NCI-H128 (cell line): ENCODE data around the gene DPH6.

Source experiments
- DNase-seq: peaks from one replicate; lab custom pipeline; 2025; ENCODE audit not compliant: unreplicated experiment; lab: John Stamatoyannopoulos, UW

The DPH6 gene

DNA sequence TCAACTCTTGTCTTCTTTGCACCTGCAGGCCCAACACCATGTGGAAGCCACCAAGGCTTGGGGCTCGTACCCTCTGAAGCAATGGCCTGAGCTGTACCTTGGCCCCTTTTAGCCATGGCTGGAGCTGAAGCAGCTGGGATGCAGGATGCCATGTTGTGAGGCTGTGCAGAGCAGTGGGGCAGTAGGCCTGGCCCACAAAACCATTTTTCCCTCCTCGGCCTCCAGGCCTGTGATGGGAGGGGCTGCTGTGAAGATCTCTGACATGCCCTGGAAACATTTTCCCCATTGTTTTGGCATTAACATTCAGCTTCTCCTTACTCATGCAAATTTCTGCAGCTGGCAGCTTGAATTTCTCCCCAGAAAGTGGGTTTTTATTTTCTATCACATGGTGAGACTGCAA lies 58.5 kb downstream of the DPH6 start:
- DNase-seq = no peak

DNA sequence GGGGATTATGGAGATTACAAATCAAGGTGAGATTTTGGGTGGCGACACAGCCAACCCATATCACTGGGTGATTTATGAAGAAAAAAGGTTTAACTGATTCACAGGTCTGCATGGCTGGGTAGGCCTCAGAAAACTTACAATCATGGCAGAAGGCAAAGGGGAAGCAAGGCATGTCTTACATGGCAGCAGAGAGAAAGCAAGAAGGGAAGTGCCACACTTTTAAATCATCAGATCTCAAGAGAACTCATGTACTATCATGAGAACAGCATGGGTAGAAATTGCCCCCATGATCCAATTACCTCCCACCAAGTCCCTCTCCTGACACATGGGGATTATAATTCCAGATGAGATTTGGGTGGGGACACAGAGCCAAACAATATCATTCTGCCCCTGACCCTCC lies 59.7 kb downstream of the DPH6 start:
- no peak for DNase-seq

DNA sequence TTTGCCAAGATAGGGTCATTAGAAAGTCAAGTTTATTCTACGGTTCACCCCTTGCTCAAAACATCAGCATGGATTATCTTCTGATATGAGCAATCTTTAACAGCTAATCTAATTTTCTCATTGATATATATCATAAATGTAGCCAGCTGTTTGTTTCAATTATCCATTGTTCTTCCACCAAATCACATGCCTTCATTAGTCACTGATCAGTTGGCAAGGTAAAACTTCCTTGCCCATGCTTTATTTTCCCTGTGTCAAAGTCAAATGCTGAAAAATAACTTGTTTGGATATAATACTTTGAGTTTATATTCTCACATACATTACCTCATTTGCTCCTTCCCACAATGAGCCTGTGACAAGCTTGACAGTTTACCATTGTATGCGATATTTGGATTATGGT lies 60.6 kb downstream of the DPH6 start:
- no peak for DNase-seq

DNA sequence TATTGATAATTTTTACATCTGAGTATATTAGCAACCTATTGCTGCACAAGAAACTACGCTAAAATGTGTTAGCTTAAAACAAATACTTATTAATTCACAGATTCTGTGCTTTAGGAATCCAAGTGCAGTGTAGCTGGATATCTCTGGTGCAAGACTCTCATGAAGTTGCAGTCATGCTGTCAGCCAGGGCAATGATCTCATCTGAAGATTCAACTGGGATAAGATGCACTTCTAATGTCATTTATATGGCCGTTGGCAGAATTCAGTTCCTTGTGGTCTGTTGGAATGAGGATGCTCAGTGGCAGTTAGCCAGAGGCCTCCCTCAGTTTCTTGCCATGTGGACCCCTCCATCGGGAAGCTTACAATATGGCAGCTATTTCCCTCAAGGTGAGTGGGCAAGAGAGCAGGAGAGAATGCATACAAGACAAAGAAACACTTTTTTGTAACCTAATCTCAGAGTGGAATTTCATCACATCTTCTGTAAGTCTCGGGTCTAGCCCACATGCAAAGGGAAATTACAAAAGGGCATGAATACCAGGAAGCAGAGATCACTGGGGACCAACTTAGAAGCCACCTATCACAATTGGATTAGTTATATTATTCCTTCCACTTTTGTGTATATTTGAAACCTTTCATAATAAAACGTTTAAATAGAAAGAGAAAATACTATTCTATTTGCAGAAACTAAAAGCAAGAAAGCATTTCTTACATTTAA lies 61.6 kb downstream of the DPH6 start:
- DNase-seq = no peak

DNA sequence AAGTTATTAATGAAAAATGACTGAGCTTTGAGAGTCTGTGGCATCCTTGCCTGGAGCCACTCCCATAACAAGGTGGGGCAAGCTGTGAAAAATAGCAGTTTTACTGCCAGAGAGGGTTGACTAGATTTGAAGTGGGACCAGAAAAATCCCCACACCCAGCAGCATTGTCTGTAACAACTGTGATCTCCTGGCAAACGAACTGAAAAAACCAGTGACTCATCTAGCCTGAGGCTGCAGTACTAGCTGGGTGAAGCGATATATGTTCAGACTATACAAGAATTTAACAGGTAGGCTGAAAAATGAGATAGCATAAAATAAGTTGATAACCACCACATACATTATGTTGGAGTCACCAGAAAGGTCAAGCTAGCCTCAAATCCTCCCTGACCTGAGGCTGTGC lies 64.0 kb downstream of the DPH6 start:
- no peak for DNase-seq

DNA sequence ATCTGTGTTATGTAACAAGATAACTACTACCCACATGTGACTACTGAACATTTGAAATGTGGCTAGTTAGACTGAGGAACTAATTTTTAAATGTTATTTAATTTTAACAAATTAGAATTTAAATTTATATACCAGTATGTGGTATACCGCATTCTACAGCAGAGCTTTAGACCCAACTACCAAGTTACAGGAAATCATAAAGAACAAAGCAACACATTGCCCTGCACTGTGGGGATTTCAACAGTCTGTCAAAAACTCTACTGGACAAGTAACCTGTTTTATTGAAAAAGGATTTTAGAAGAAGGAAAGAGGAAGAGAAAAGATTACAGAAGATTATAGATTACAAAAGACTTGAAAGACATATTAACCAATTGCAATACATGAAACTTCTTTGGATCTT lies 64.9 kb downstream of the DPH6 start:
- no peak for DNase-seq

DNA sequence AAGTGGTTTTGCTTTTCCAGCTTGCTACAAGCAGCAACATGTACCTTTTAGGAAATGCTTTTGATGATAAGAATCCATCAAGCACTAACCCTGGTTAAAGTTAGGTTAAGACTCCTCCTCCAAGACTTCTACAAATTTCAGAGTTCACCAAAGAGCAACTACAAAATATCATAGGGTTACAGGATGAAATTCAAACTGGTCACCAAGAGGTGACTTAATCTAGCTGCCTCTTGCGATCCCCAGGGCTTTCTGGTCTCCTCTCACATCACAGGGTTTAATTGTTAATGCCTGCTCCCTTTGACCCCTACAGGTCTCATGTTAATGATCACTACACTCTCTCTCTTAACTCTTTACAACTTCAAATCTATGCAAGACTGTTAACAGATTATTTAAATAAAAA lies 66.5 kb downstream of the DPH6 start:
- DNase-seq = no peak

DNA sequence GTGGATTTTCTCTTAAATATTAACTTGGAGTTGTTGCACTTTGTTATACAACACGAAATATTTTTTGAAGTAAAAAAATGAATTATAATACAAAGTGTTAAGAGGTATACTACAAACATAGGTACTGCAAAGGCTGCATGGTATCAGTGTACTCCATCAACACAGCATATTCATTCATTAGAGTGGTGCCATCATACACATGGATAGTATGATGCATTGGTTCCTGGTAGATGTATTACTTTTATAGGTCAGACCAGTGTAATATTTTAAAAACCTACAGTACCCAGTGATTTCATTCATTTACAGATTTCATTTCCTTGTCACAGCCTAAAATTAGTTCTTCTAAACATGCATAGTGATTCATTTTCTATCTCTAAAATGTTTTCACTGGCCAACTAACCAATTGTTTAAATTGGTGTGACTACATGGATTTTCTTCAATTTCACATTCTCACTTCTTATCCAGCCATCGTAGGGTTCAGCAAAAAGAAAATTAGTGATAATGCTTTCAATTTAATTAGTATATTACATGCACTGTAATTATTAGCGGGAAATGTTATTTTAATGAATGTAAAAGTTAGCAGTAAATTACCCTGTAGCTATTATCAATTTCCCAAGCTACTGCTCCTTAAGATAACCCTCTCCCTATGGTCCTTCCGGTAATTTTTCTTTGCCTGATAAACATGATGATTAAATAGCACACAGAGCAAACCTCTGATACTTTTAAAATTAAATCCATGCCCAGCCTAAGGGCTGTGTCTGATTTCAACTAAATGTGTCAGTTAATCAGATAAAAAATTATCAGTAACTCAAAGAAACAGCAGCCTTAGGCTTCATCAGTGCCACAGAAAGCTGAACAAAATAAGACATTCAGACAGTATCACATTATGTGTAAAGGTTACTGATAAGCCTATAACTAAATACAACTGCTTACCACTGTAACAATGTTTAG lies 68.4 kb downstream of the DPH6 start:
- no peak for DNase-seq

DNA sequence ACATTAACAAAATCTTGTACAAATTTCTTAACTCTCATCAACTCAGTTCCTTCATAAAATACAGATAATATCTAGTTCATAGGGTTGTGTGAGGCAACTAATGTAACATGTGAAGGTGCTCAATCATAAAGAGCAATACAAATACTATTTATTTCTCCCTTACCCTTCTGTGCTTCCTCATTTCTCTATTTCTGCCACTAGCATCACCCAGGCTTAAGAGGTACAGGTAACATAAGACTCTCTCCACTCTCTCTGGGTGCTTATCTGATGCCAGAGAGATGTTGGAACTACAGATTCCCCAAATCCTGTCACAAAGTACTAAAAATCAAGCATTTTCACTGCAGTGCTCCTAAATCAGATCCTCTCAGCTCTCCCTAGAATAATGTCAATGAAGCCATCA lies 74.9 kb downstream of the DPH6 start:
- no peak for DNase-seq

DNA sequence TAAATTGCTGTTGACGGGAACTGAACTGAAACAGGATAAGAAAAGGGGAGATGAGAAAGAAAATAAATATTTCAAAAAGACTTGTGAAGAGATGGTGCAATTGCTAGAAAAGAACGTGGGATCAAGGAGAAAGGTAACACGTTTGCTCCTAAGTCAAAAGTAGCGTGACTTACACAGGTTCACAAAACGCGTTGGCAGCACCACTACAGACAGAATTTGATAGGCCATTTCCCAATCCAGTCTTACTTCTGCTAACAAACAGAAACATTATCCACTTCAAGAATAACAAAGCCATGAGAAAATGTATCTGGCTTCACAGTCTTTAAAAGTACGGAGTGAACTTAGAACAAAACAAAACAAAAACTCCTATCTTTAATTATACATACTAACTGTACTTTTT lies 75.5 kb downstream of the DPH6 start:
- no peak for DNase-seq

DNA sequence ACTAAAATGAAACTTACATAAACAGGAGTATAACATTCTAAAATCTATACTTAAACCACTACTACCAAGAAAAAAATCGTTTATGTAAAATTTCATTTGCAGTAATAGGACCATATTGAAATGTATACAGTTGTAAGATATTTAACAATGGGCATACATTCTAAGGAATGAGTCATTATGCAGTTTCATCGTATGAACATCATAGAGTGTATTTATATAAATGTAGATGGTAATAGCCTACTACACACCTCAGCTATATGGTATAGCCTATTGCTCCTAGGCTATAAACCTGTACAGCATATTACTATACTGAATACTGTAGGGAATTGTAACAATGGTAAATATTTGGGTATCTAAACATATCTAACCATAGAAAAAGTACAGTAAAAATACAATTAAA lies 79.5 kb downstream of the DPH6 start:
- no peak for DNase-seq

DNA sequence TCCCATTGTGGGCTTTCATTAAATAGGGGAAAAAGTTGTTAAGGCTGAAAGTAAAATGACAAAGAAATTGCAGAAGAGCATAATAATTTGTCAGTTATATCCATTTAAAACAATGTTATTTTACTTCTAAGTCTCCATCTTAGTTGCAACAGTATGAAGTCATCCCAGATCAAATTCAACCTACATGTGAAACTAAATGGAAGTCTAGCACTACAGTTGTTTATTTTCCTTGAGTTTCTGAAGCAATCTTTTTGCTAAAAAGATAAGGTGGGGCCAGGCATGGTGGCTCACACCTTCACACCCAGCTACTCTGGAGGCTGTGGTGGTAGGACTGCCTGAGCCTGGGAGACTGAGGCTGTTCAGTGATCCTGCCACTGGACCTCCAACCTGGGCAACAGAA lies 80.2 kb downstream of the DPH6 start:
- no peak for DNase-seq

DNA sequence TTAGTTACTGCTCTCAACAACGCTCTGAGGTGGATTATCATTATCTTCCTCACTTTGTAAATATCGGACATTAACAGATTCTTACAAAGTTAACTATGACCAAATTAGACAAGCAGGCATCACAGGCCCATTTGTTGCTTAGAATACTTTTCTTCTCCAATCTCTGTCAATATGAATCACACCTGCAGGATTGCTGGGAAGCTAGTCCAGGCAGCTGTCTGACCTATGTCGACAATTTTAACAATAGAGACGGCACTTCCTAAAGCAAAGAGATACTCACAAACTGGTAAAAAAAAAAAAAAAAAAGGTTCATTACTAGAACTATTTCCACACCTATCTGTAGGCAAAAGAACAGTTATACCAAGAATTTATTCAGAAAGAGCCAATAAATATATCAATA lies 85.3 kb downstream of the DPH6 start:
- no peak for DNase-seq

DNA sequence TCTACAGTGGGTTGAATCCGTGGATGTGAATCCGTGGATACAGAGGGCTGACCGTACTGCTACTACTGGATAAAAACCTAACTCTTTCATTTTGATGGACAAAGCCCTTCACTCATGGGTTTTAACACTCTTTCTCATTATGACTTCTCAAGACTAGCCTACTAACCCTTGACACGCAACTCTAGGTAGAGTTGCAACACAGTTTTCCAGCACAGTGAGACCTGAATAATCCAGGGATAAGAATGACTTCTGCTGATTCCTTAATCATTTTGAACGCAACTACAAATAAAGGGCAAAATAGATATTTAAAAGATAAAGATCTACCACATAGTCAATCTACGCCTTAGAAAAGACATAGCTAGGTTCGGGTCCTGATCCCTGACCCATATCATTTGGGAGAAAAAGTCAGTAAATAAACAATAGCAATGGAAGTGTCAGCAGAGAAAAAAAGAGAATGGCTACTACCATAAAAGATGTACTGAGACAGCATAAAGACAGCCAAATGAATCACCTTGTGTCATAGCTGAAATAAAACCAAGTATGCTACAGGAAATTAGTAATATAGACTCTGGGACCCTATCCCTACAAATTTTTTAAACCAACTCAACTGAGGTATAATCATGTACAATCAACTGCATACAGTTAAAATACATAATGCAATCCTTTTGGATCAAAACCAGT lies 87.6 kb downstream of the DPH6 start:
- no peak for DNase-seq

DNA sequence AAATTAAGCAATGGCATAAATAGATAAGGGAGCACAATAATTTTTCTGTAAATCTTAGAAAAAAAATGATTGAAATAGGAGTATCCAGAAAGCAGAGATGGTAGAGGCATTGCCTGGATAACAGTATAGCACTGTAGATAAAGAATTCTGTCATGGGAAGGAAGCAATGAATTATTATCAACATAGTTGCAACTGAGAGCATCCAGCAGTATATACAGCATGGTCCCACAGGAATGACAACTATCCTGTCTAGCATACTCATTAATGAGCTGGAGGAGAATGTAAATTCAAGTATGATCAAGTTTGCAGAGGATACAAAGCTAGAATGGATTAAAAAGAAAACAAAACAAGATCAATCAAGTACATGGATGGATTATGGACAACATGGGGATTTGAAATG lies 90.8 kb downstream of the DPH6 start:
- DNase-seq = no peak

DNA sequence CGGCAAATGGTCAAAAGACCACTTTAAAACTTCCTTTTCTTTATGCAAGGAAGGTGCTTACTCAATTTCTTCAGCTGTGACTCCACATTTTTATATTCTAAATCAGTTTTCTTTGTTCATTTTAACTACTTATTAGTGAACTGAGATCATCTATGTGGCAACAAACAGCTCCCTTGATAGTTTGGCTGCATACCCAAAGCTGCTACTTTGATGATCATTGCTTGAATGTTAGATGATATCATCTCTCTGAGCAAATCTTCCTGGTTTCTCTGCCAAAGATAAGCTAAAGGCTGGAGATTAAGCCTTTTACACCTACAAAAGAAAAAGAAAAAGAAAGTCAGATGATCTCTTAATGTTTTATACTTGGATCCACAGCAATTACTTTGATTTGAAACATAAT lies 95.5 kb downstream of the DPH6 start:
- DNase-seq = no peak

DNA sequence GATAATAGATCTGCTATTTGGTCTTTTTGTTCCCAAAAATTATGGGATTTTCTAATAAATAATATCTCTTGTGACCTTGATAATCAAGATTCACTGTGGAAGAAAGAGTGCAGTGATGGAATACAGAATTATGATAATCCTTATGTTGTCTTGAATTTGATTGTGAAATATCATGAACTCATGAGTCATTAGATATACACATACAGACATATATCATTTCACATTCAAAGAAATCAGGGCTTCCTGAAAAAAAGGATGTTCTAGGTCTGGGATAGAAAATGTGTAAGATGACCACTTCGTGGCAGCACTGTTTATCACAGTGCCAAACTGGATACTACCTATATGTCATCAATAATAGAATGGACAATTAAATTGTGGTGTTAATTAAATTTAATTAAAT lies 97.7 kb downstream of the DPH6 start:
- DNase-seq = no peak

DNA sequence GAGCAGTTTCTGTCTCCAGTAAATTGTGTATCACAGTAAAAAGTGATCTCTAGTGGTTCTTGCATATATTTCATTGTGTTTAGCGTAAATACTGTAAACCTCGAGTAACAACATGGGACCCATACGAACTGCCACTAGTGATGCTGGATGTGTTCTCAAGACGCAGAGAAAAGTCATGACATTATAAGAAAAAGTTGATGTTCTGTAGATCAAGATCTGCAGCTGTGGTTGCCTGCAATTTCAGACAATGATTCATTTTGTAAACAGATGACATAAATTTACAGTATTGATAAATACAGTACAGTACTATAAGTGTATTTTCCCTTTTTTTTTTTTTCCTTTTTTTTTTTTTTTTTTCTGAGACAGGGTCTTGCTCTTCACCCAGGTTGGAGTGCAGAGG lies 100.1 kb downstream of the DPH6 start:
- no peak for DNase-seq

DNA sequence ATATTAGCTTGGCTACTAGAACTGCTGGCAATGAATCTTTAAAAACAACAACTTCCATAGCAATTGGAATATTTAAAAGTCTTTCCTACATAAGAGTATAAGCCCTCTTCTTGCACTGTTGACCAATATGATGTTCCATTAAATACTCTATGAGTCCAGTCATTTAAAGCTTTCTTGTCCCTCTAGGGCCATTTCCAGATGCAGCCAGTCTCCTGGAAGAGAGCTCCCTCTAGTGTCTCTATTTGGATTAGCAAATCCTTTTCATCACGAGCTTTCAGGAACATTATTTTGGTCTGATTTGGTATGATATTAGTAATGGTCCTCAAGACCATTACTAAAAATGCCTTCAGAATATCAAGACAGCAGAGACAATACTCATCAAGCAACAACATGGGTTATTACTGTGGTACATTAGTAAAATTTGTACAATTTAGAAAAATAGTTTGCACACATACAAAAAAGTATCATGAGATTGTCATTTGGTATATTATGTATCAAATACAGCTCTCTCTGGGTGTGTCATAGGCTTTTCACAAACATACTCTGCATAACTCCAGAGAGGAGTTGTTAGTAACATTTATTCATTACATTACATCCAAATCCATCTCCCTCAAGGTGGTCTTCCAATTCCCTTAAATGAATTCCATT lies 101.3 kb downstream of the DPH6 start:
- DNase-seq = no peak

DNA sequence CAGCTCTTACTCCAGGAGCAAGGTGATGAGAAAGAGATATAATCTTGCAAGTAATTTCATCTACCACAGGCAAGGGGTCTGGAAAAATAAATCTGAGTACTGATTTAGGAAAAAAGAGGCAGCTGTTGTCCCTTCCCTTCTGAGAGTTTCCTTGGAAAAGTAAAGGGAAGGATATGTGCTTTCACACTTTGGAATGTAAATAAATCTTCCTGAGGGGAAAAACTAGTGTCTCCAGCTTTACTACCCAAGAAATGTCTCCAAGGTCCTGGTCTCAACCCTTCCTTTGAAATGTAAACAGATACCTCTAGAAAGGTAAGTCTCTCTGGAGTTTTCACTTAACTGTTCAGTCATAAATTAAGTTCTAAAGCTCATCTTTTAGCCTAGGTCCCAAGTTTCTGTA lies 102.6 kb downstream of the DPH6 start:
- no peak for DNase-seq

DNA sequence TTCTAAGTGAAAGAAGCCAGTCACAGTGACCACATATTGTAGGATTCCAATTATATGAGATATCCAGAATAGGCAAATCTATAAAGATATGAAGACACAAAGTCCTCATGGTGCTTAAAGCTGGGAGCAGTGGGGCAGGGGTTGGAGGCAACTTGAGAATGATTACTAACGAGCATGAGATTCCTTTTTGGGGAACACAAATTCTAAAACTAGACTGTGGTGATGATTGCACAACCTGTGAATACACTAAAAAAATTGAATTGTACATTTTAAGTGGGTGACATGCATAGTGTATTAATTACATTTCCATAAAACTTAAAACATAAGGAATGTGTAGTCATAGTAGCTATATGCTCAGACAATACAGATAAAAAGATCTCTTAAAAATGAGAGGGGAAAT lies 103.2 kb downstream of the DPH6 start:
- DNase-seq = no peak
